ENCODE measurements around the gene GPR22. TPM values are rescaled to one million over a fixed set of nuclear protein-coding genes. Genes with fewer than 3 reads are reported as not detected.

Gene GPR22
- polyA plus RNA-seq, 3 donors = 0.01 TPM; not detected in 2

GRCh38 chr7:107471292-107472070 is 1.6 kb downstream of the GPR22 start:
- no peak overlapping the region for H3K27ac ChIP-seq (ENCODE audit: low read depth, low read length)
- 69 to 74% (median 73%) methylated on average over 3 of the region's 3 CpGs for WGBS, 3 donors

DNA sequence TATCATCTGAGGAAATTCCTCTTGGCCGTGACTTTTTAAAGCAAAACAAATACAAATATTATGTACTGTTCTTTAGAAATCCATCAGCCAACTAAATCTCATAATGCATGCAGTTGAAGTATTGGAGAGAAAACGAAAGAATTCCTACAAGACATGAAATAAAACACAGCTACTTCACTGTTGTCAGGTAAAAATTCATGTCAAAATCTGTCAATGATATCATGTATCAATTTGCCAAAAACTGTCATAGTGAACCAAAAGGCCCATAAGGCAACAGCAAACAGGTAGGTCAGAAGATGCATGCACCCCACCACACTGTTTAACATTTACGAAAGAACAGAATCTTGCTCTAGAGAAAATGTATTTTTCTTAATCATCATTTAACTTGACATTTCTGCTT is 2.3 kb downstream of the GPR22 start:
- no peak overlapping the region for H3K27ac ChIP-seq (ENCODE audit: low read depth, low read length)
- 61 to 85% (median 63%) methylated on average over 3 of the region's 3 CpGs for WGBS, 3 donors

DNA sequence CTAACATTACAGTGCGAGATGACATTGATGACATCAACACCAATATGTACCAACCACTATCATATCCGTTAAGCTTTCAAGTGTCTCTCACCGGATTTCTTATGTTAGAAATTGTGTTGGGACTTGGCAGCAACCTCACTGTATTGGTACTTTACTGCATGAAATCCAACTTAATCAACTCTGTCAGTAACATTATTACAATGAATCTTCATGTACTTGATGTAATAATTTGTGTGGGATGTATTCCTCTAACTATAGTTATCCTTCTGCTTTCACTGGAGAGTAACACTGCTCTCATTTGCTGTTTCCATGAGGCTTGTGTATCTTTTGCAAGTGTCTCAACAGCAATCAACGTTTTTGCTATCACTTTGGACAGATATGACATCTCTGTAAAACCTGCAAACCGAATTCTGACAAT is 4.3 kb downstream of the GPR22 start:
- H3K27ac ChIP-seq (ENCODE audit: low read depth, low read length) = no peak overlapping the region
- 81 to 88% (median 88%) methylated on average over 5 of the region's 5 CpGs for WGBS, 3 donors

DNA sequence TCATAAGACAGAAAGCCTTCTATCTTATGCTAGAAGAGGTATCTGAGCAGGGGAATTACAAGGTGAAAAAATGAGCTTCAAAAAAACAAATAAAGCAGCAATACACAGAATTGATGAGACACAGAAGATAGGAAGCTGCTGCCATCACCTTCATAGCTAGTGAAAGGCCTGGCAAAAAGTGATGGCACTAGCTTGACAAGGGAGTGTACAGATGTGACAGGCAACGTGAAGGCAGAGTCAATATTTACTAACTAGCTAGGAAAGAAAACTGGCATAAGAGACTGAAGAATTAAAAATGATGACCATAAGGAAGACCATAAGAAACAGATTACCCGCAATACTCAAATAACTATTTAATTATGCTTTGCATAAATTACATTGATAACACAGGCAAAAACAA is 9.4 kb downstream of the GPR22 start:
- no peak overlapping the region for H3K27ac ChIP-seq (ENCODE audit: low read depth, low read length)
- WGBS, 3 donors = 61 to 95% (median 93%) methylated on average over 2 of the region's 2 CpGs

DNA sequence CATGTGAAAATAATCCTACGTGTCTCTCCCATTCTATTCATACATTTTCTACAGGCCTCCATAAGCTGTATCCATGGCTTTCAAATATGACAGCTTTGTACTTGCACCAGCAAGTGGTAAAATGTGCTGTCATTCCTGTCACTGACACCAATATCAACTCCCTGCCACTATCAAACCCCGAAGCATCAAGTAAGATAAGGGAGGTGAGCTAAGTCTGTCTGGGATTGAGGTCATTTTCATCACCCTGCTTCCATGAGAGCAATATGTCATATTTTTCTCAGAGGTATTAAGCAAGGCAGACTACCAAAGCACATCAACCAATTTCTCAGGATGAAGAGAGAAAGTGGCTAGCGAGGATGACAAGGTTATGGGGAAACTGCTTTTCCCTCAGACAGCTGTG is 11.1 kb downstream of the GPR22 start:
- 88 to 96% (median 92%) methylated on average over 3 of the region's 3 CpGs for WGBS, 3 donors
- no peak overlapping the region for H3K27ac ChIP-seq (ENCODE audit: low read depth, low read length)

GRCh38 chr7:107482571-107482970 is 12.7 kb downstream of the GPR22 start:
- 96 to 100% (median 98%) methylated on average over 1 of the region's 1 CpG for WGBS, 3 donors
- no peak overlapping the region for H3K27ac ChIP-seq (ENCODE audit: low read depth, low read length)

DNA sequence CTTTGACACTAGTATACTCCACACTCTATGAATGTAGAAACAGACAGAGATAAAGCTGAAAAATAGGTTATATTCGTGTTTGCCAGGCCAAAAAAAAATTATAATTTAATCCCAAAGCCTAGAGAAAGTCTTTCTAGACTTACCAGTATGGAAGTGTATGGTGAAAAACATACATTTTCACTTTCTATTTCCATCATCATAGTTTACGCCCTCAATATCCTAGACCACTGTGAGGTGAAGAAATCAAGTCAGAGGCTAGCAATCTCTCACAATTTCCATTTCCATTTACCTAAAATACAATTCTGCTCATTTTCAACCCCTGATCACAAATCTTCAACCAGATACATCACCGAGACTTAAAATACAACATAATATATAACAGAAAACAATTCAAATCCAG is 16.2 kb downstream of the GPR22 start:
- no peak overlapping the region for H3K27ac ChIP-seq (ENCODE audit: low read depth, low read length)
- 89 to 91% (median 90%) methylated on average over 3 of the region's 3 CpGs for WGBS, 3 donors

GRCh38 chr7:107492875-107493274 is 23.0 kb downstream of the GPR22 start:
- no peak overlapping the region for H3K27ac ChIP-seq (ENCODE audit: low read depth, low read length)
- 98 to 100% (median 98%) methylated on average over 2 of the region's 2 CpGs for WGBS, 3 donors

- WGBS, 3 donors = 84 to 91% (median 84%) methylated on average over 3 of the region's 3 CpGs
- no peak overlapping the region for H3K27ac ChIP-seq (ENCODE audit: low read depth, low read length)
Observed at GRCh38 chr7:107494315-107494751, 24.5 kb downstream of the GPR22 start.

GRCh38 chr7:107494884-107495283 is 25.0 kb downstream of the GPR22 start:
- no peak overlapping the region for H3K27ac ChIP-seq (ENCODE audit: low read depth, low read length)
- WGBS, 3 donors = 87 to 95% (median 93%) methylated on average over 6 of the region's 6 CpGs

GRCh38 chr7:107495516-107495915 is 25.7 kb downstream of the GPR22 start:
- H3K27ac ChIP-seq (ENCODE audit: low read depth, low read length) = no peak overlapping the region

DNA sequence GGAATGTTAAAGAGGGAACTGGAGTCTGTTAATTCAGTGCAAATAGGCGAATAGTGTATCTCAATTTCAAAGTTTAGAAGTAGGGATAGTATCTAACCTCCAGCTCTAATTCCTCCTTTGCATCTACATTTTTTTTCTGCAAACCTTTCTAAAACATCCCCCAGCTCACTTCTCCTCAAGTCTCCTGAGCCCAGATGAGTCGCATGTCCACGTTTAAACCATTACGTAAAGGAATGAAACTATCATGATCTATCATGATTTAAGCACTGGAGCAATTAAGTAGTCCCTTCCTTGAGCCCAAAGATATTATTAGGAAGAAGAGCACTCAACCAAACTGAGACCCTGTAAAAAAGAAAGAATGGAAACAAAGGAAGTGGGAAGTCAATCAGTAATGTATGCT is 29.9 kb downstream of the GPR22 start:
- no peak overlapping the region for H3K27ac ChIP-seq (ENCODE audit: low read depth, low read length)
- WGBS, 3 donors = 84 to 87% (median 85%) methylated on average over 4 of the region's 4 CpGs

- 67 to 100% (median 95%) methylated on average over 1 of the region's 1 CpG for WGBS, 3 donors
- no peak overlapping the region for H3K27ac ChIP-seq (ENCODE audit: low read depth, low read length)
Observed at GRCh38 chr7:107501593-107501992, 31.7 kb downstream of the GPR22 start.

GRCh38 chr7:107502154-107502553 is 32.3 kb downstream of the GPR22 start:
- H3K27ac ChIP-seq (ENCODE audit: low read depth, low read length) = no peak overlapping the region
- 87 to 94% (median 91%) methylated on average over 3 of the region's 3 CpGs for WGBS, 3 donors

GRCh38 chr7:107502797-107503196 is 32.9 kb downstream of the GPR22 start:
- no peak overlapping the region for H3K27ac ChIP-seq (ENCODE audit: low read depth, low read length)
- WGBS, 3 donors = 92 to 94% (median 92%) methylated on average over 2 of the region's 2 CpGs

DNA sequence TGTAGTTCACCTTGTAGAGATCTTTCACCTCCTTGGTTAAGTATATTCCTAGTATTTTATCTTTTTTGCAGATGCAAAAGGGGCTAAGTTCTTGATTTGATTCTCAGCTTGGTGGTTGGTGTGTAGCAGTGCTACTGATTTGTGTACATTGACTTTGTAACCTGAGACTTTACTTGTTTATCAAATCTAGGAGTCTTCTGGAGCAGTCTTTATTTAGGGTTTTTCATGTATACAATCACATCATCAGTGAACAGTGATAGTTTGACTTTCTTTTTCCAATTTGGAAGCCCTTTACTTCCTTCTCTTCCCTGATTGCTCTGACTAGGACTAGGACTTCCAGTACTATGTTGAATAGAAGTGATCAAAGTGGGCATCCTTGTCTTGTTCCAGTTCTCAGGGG is 33.8 kb downstream of the GPR22 start:
- no peak overlapping the region for H3K27ac ChIP-seq (ENCODE audit: low read depth, low read length)

- H3K27ac ChIP-seq (ENCODE audit: low read depth, low read length) = no peak overlapping the region
- 83 to 100% (median 95%) methylated on average over 1 of the region's 1 CpG for WGBS, 3 donors
Observed at GRCh38 chr7:107505362-107505761, 35.5 kb downstream of the GPR22 start.

- no peak overlapping the region for H3K27ac ChIP-seq (ENCODE audit: low read depth, low read length)
- 72 to 96% (median 94%) methylated on average over 2 of the region's 2 CpGs for WGBS, 3 donors
Observed at GRCh38 chr7:107505997-107506673, 36.3 kb downstream of the GPR22 start.

- H3K27ac ChIP-seq (ENCODE audit: low read depth, low read length) = no peak overlapping the region
- 48 to 49% (median 49%) methylated on average over 7 of the region's 7 CpGs for WGBS, 3 donors
Observed at GRCh38 chr7:107506674-107507339, 37.0 kb downstream of the GPR22 start.
